ENCODE results near the gene LAMA1.
A peak's percentile ranks its signal among the peaks of the same experiment; 100 is the strongest.

LAMA1 gene

GRCh38 chr18:7116001-7116730, 1.4 kb downstream of the LAMA1 start:
- no peak overlapping the region for H3K27ac ChIP-seq
- no peak for DNase-seq (ENCODE audit: low read depth, low spot score)

GRCh38 chr18:7112936-7113335, 4.7 kb downstream of the LAMA1 start:
- no peak for DNase-seq (ENCODE audit: low read depth, low spot score)
- H3K27ac ChIP-seq, result no peak overlapping the region

GRCh38 chr18:7111134-7111533, 6.5 kb downstream of the LAMA1 start:
- no peak overlapping the region for H3K27ac ChIP-seq

GRCh38 chr18:7105943-7106342, 11.7 kb downstream of the LAMA1 start:
- no peak overlapping the region for H3K27ac ChIP-seq
- no peak for DNase-seq (ENCODE audit: low read depth, low spot score)

More at GRCh38 chr18:7111134-7111533, 6.5 kb downstream of the LAMA1 start:
- no peak for DNase-seq (ENCODE audit: low read depth, low spot score)

- no peak for DNase-seq (ENCODE audit: low read depth, low spot score)
Measured at GRCh38 chr18:7105268-7105667, 12.3 kb downstream of the LAMA1 start.

GRCh38 chr18:7104649-7105048, 12.9 kb downstream of the LAMA1 start:
- no peak for DNase-seq (ENCODE audit: low read depth, low spot score)
- H3K27ac ChIP-seq, result no peak overlapping the region

More at GRCh38 chr18:7105268-7105667, 12.3 kb downstream of the LAMA1 start:
- no peak overlapping the region for H3K27ac ChIP-seq

- DNase-seq (ENCODE audit: low read depth, low spot score), result no peak
- H3K27ac ChIP-seq, result no peak overlapping the region
Measured at GRCh38 chr18:7102131-7102530, 15.5 kb downstream of the LAMA1 start.

GRCh38 chr18:7096838-7097237, 20.8 kb downstream of the LAMA1 start:
- no peak overlapping the region for H3K27ac ChIP-seq
- DNase-seq (ENCODE audit: low read depth, low spot score), result no peak

GRCh38 chr18:7094427-7094826, 23.2 kb downstream of the LAMA1 start:
- no peak overlapping the region for H3K27ac ChIP-seq
- no peak for DNase-seq (ENCODE audit: low read depth, low spot score)

- no peak overlapping the region for H3K27ac ChIP-seq
- no peak for DNase-seq (ENCODE audit: low read depth, low spot score)
Measured at GRCh38 chr18:7090771-7091170, 26.8 kb downstream of the LAMA1 start.

GRCh38 chr18:7089369-7089768, 28.2 kb downstream of the LAMA1 start:
- no peak overlapping the region for H3K27ac ChIP-seq
- DNase-seq (ENCODE audit: low read depth, low spot score), result no peak

- H3K27ac ChIP-seq, result peak overlapping the region; percentile 92
- DNase-seq (ENCODE audit: low read depth, low spot score), result peak; percentile 24
Measured at GRCh38 chr18:7084080-7085065, 33.2 kb downstream of the LAMA1 start.

- H3K27ac ChIP-seq, result no peak overlapping the region
- DNase-seq (ENCODE audit: low read depth, low spot score), result no peak
Measured at GRCh38 chr18:7082671-7083070, 34.9 kb downstream of the LAMA1 start.

- DNase-seq (ENCODE audit: low read depth, low spot score), result no peak
- H3K27ac ChIP-seq, result no peak overlapping the region
Measured at GRCh38 chr18:7079231-7079630, 38.4 kb downstream of the LAMA1 start.

GRCh38 chr18:7072593-7072992, 45.0 kb downstream of the LAMA1 start:
- H3K27ac ChIP-seq, result no peak overlapping the region
- DNase-seq (ENCODE audit: low read depth, low spot score), result no peak

- DNase-seq (ENCODE audit: low read depth, low spot score), result no peak
- H3K27ac ChIP-seq, result no peak overlapping the region
Measured at GRCh38 chr18:7071600-7071999, 46.0 kb downstream of the LAMA1 start.

GRCh38 chr18:7070466-7070865, 47.1 kb downstream of the LAMA1 start:
- H3K27ac ChIP-seq, result no peak overlapping the region
- no peak for DNase-seq (ENCODE audit: low read depth, low spot score)

GRCh38 chr18:7068871-7069590, 48.6 kb downstream of the LAMA1 start:
- no peak overlapping the region for H3K27ac ChIP-seq
- DNase-seq (ENCODE audit: low read depth, low spot score), result no peak

GRCh38 chr18:7066965-7067555, 50.5 kb downstream of the LAMA1 start:
- DNase-seq (ENCODE audit: low read depth, low spot score), result no peak
- no peak overlapping the region for H3K27ac ChIP-seq

- no peak overlapping the region for H3K27ac ChIP-seq
- no peak for DNase-seq (ENCODE audit: low read depth, low spot score)
Measured at GRCh38 chr18:7065736-7066135, 51.9 kb downstream of the LAMA1 start.

Data from epithelial cell of prostate (primary cell).